ENCODE measurements around the gene CA12. TPM values are rescaled to one million over a fixed set of nuclear protein-coding genes. Genes with fewer than 3 reads are reported as not detected.
A peak's percentile ranks its signal among the peaks of the same experiment; 100 is the strongest.

Gene CA12
- total and polyA plus RNA-seq, 8 donors: 7.5 to 49.6 (median 25.9) TPM

DNA sequence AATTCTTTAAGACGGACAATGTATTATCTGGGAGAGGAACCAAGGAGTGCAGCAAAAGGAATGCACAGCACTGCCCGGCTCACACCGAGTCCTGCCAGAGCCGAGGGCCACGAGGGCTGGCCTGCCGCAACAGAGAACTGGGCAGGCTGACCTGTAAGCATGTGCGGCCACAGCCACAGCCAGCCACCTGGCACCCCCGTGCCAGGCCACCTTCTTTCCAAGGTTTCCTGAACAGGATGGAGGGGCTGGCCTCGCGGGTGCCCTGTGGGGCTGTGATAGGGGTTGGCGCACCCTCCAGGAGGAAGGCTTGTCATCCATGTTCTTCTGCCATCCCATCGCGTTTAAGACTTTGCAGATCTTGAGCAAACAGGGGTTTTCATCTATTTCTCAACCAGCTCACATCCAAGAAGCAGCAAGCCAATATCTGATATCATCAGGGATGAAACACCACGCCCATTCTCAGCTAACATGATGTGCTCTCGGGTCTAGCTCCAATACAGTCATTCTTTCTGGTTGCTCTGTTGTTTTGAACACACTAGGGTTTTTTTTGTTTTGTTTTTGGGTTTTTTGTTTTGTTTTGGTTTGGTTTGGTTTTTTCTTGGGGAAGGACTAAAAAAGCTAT, 10.2 kb downstream of the CA12 start:
- Histone ChIP-seq H3K36me3 (no peaks in the 10 kb centered on the region), H3K4me3 (no peak overlapping the region), H3K9me3 (no peaks in the 10 kb centered on the region), H3K4me1 (peaks cover 19 to 37% (median 25%) of the 10 kb centered on the region in 3 donors), H3K27ac (no peak overlapping the region), H3K27me3 (no peaks in the 10 kb centered on the region)
- intact Hi-C loops (cut with DNase I): no loop called here
- 81 to 92% methylated on average over 14 to 15 of the region's 15 CpGs for WGBS, 2 donors
- ATAC-seq (peak in 1 of 4 donors; percentile 7), DNase-seq (no peak), FAIRE-seq (no peak)
- TF ChIP-seq, protein P1, sequence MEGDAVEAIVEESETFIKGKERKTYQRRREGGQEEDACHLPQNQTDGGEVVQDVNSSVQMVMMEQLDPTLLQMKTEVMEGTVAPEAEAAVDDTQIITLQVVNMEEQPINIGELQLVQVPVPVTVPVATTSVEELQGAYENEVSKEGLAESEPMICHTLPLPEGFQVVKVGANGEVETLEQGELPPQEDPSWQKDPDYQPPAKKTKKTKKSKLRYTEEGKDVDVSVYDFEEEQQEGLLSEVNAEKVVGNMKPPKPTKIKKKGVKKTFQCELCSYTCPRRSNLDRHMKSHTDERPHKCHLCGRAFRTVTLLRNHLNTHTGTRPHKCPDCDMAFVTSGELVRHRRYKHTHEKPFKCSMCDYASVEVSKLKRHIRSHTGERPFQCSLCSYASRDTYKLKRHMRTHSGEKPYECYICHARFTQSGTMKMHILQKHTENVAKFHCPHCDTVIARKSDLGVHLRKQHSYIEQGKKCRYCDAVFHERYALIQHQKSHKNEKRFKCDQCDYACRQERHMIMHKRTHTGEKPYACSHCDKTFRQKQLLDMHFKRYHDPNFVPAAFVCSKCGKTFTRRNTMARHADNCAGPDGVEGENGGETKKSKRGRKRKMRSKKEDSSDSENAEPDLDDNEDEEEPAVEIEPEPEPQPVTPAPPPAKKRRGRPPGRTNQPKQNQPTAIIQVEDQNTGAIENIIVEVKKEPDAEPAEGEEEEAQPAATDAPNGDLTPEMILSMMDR (IDR thresholded peaks at IDR 0.05): no peak

DNA sequence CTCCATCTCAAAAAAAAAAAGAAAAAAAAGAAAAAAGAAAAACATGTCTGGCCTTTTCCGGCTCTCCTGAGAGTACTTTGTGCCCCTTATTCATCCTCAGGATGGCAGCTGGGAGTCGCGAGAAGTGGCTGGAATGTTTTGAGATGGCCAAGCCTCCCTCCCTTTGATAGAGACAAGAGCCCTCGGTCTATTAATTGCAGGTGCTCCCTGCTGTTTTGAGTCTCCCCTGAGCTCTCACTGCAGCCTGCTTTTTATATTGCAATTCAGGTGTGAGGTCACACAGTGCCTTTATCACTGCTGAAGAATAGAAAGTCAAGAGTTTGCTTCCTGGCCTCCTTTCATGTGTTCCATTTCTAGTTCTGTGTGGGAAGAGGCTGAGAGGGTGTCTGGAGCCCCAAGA, 10.9 kb downstream of the CA12 start:
- H3K4me1 ChIP-seq: peaks cover 23 to 41% (median 30%) of the 10 kb centered on the region in 3 donors
- WGBS, 2 donors: 81 to 84% methylated on average over 4 of the region's 4 CpGs
- intact Hi-C loops (cut with DNase I): no loop called here
- ATAC-seq: no peak
- H3K27me3 ChIP-seq: no peaks in the 10 kb centered on the region
- H3K27ac ChIP-seq: no peak overlapping the region
- TF ChIP-seq, protein P1 (IDR thresholded peaks at IDR 0.05): no peak
- no peaks in the 10 kb centered on the region for H3K9me3 ChIP-seq
- H3K36me3 ChIP-seq: no peaks in the 10 kb centered on the region
- no peak for DNase-seq
- no peak overlapping the region for H3K4me3 ChIP-seq
- no peak for FAIRE-seq

DNA sequence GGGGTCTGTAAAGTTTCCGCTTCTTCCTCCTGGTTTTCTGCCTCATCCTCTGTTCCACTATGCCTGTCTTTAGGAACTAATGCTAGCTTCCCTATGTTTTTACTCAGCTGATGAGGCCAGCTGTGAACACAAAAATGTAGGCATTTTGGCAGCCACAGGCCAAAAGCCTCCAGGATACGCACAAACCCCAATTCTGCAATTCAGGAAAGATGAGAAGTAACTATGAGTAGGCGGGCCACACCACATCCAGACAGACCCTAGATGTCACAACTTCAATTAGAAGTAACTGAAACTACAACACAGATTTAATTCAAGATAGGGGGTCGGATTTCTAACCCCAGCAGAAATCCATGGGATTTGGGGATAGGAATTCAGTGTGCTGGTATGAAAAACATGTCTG, 11.9 kb downstream of the CA12 start:
- H3K27me3 ChIP-seq: no peaks in the 10 kb centered on the region
- no peak for ATAC-seq
- no peak for FAIRE-seq
- no peak overlapping the region for H3K4me3 ChIP-seq
- TF ChIP-seq, protein P1 (IDR thresholded peaks at IDR 0.05): no peak
- no peaks in the 10 kb centered on the region for H3K36me3 ChIP-seq
- H3K27ac ChIP-seq: peak overlapping the region in 1 of 4 donors; percentile 91
- peaks cover 23 to 40% (median 26%) of the 10 kb centered on the region in 3 donors for H3K4me1 ChIP-seq
- WGBS, 2 donors: 92 to 95% methylated on average over 4 of the region's 4 CpGs
- DNase-seq: no peak
- H3K9me3 ChIP-seq: no peaks in the 10 kb centered on the region
- intact Hi-C loops (cut with DNase I): no loop called here

DNA sequence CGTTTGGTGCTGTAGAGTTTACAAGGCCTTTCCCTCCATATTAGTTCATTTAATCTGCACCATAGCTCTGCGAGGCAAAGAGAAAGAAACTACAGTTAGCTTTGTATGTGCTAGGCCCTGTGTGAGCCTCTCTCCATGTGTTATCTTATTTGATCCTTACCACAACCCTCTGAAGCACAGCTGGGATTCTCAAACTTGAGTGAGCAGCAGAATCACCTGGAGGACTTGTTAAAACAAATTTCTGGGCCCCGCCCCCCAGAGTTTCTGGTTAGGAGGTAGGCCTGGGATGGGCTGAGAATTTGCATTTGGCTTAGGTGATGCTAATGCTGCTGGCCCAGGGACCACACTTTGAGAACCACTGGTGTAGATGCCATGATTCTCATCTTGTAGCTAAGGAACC, 12.3 kb downstream of the CA12 start:
- intact Hi-C loops (cut with DNase I): no loop called here
- H3K27ac ChIP-seq: peak overlapping the region in 1 of 4 donors; percentile 91
- DNase-seq (no peak), FAIRE-seq (no peak), ATAC-seq (no peak)
- H3K9me3 ChIP-seq: no peaks in the 10 kb centered on the region
- H3K4me3 ChIP-seq: no peak overlapping the region
- no peaks in the 10 kb centered on the region for H3K36me3 ChIP-seq
- TF ChIP-seq, protein P1 (IDR thresholded peaks at IDR 0.05): no peak
- 88 to 96% methylated on average over 3 of the region's 3 CpGs for WGBS, 2 donors
- peaks cover 23 to 35% (median 25%) of the 10 kb centered on the region in 3 donors for H3K4me1 ChIP-seq
- no peaks in the 10 kb centered on the region for H3K27me3 ChIP-seq

DNA sequence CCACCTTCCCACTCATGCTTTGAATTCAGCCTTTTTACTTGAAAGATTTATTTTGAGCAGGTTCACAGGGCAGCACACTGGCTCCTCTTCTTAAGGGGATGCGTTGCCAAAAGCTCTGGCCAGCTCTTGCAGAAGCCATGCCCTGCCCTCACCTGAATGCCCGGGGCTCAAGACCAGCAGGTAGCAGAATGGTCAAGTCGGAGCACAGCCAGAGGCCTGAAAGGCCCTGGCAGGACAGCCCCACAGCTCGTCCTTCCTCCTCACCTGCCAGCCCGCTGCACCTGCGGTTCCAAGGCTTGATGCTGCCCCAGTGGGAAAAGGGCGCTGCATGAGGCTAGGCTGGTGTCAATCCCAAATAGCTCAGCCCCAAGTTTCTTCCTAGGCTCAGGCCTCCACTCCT, 13.1 kb downstream of the CA12 start:
- no peaks in the 10 kb centered on the region for H3K9me3 ChIP-seq
- peaks cover 23 to 41% (median 25%) of the 10 kb centered on the region in 3 donors for H3K4me1 ChIP-seq
- H3K27me3 ChIP-seq: no peaks in the 10 kb centered on the region
- TF ChIP-seq, protein P1 (IDR thresholded peaks at IDR 0.05): no peak
- peak overlapping the region; percentile 53 to 91 (median 68) for H3K27ac ChIP-seq
- no peak for ATAC-seq
- FAIRE-seq: no peak
- intact Hi-C loops (cut with DNase I): no loop called here
- WGBS, 2 donors: 92 to 96% methylated on average over 7 of the region's 7 CpGs
- H3K4me3 ChIP-seq: no peak overlapping the region
- DNase-seq: no peak
- H3K36me3 ChIP-seq: no peaks in the 10 kb centered on the region
